ENCODE measurements around the gene POU6F2.

The POU6F2 gene

GRCh38 chr7:39333701-39334100 is 356.0 kb downstream of the POU6F2 start:
- DNase-seq (ENCODE audit: low spot score) (no peak), ATAC-seq (ENCODE audit: low read depth) (no peak)
- H3K4me3 ChIP-seq (ENCODE audit: severe bottlenecking) = no peak overlapping the region
- no peaks in the 10 kb centered on the region for H3K9me3 ChIP-seq (ENCODE audit: severe bottlenecking)
- TF ChIP-seq CTCF (IDR thresholded peaks at IDR 0.05; ENCODE audit: poor library complexity, severe bottlenecking) = no peak
- no peaks in the 10 kb centered on the region for H3K36me3 ChIP-seq (ENCODE audit: low read depth)
- no peaks in the 10 kb centered on the region for H3K4me1 ChIP-seq (ENCODE audit: insufficient read depth, poor library complexity, severe bottlenecking)
- no peaks in the 10 kb centered on the region for H3K27me3 ChIP-seq (ENCODE audit: insufficient read depth, poor library complexity, severe bottlenecking)
- H3K27ac ChIP-seq (ENCODE audit: poor library complexity, severe bottlenecking) = no peak overlapping the region

- H3K27ac ChIP-seq (ENCODE audit: poor library complexity, severe bottlenecking) = no peak overlapping the region
- ATAC-seq (ENCODE audit: low read depth) (peak; percentile 75), DNase-seq (ENCODE audit: low spot score) (no peak)
- H3K27me3 ChIP-seq (ENCODE audit: insufficient read depth, poor library complexity, severe bottlenecking) = no peaks in the 10 kb centered on the region
- TF ChIP-seq CTCF (IDR thresholded peaks at IDR 0.05; ENCODE audit: poor library complexity, severe bottlenecking) = no peak
- H3K4me3 ChIP-seq (ENCODE audit: severe bottlenecking) = no peak overlapping the region
- no peaks in the 10 kb centered on the region for H3K36me3 ChIP-seq (ENCODE audit: low read depth)
- no peaks in the 10 kb centered on the region for H3K9me3 ChIP-seq (ENCODE audit: severe bottlenecking)
- no peaks in the 10 kb centered on the region for H3K4me1 ChIP-seq (ENCODE audit: insufficient read depth, poor library complexity, severe bottlenecking)
These were observed 358.7 kb downstream of the POU6F2 start for GRCh38 chr7:39336442-39336841.

- ATAC-seq (ENCODE audit: low read depth) (no peak), DNase-seq (ENCODE audit: low spot score) (no peak)
- H3K27ac ChIP-seq (ENCODE audit: poor library complexity, severe bottlenecking) = no peak overlapping the region
- H3K4me3 ChIP-seq (ENCODE audit: severe bottlenecking) = no peak overlapping the region
- H3K4me1 ChIP-seq (ENCODE audit: insufficient read depth, poor library complexity, severe bottlenecking) = no peaks in the 10 kb centered on the region
- no peaks in the 10 kb centered on the region for H3K27me3 ChIP-seq (ENCODE audit: insufficient read depth, poor library complexity, severe bottlenecking)
- H3K9me3 ChIP-seq (ENCODE audit: severe bottlenecking) = no peaks in the 10 kb centered on the region
- TF ChIP-seq CTCF (IDR thresholded peaks at IDR 0.05; ENCODE audit: poor library complexity, severe bottlenecking) = no peak
- no peaks in the 10 kb centered on the region for H3K36me3 ChIP-seq (ENCODE audit: low read depth)
These were observed 361.0 kb downstream of the POU6F2 start for GRCh38 chr7:39338716-39339115.

- no peaks in the 10 kb centered on the region for H3K36me3 ChIP-seq (ENCODE audit: low read depth)
- H3K9me3 ChIP-seq (ENCODE audit: severe bottlenecking) = no peaks in the 10 kb centered on the region
- no peak overlapping the region for H3K27ac ChIP-seq (ENCODE audit: poor library complexity, severe bottlenecking)
- DNase-seq (ENCODE audit: low spot score) = no peak
- H3K27me3 ChIP-seq (ENCODE audit: insufficient read depth, poor library complexity, severe bottlenecking) = no peaks in the 10 kb centered on the region
- ATAC-seq (ENCODE audit: low read depth) = no peak
- TF ChIP-seq CTCF (IDR thresholded peaks at IDR 0.05; ENCODE audit: poor library complexity, severe bottlenecking) = no peak
- H3K4me1 ChIP-seq (ENCODE audit: insufficient read depth, poor library complexity, severe bottlenecking) = no peaks in the 10 kb centered on the region
- H3K4me3 ChIP-seq (ENCODE audit: severe bottlenecking) = no peak overlapping the region
These were observed 361.9 kb downstream of the POU6F2 start for GRCh38 chr7:39339591-39339990.

- Histone ChIP-seq H3K9me3 (ENCODE audit: severe bottlenecking) (no peaks in the 10 kb centered on the region), H3K4me1 (ENCODE audit: insufficient read depth, poor library complexity, severe bottlenecking) (no peaks in the 10 kb centered on the region), H3K27me3 (ENCODE audit: insufficient read depth, poor library complexity, severe bottlenecking) (peaks cover 3% of the 10 kb centered on the region), H3K36me3 (ENCODE audit: low read depth) (no peaks in the 10 kb centered on the region), H3K4me3 (ENCODE audit: severe bottlenecking) (no peak overlapping the region), H3K27ac (ENCODE audit: poor library complexity, severe bottlenecking) (no peak overlapping the region)
- no peak for TF ChIP-seq CTCF (IDR thresholded peaks at IDR 0.05; ENCODE audit: poor library complexity, severe bottlenecking)
- ATAC-seq (ENCODE audit: low read depth) (no peak), DNase-seq (ENCODE audit: low spot score) (no peak)
These were observed 363.4 kb downstream of the POU6F2 start for GRCh38 chr7:39341083-39341482.

Data from RWPE2 (cell line).